OCI-LY3 (cell line): ENCODE measurements around the gene VCAN.

Experiments
- CTCF ChIP-seq: fragments of 200-600, 300-600 bp; sonication (generic); IDR thresholded peaks from 2 replicates; pipeline ENCODE4 v1.5.1; 2014; ENCODE audit warnings: antibody characterized with exemption, low read length, low read depth
- EZH2phosphoT487 ChIP-seq: fragments of 200-600 bp; shearing (Covaris generic); IDR thresholded peaks from 2 replicates; pipeline ENCODE4 v1.6.1; 2018; ENCODE audit warnings: antibody characterized with exemption, mixed run types, low read depth

GRCh38 chr5:83552275-83552674, 80.7 kb downstream of the VCAN start:
- no peak for TF ChIP-seq CTCF
- no peak for TF ChIP-seq EZH2phosphoT487
